GM21390 (cell line): ENCODE data around the gene IMMP2L.
A peak's percentile ranks its signal among the peaks of the same experiment; 100 is the strongest.
"Not testable (repeated sequence)": the region's sequence is repeated elsewhere in the genome, so short reads cannot be mapped to it uniquely, and the experiment has no call there.

Source experiments
- ATAC-seq: cut with Tn5 transposase; IDR thresholded peaks from one replicate; pipeline ENCODE4 v1.9.1; 2021; ENCODE audit not compliant: unreplicated experiment

The IMMP2L gene

GRCh38 chr7:111086532-111086931, 475.8 kb downstream of the IMMP2L start:
- ATAC-seq, result no peak

- ATAC-seq, result no peak
Measured at GRCh38 chr7:111085356-111085755, 476.9 kb downstream of the IMMP2L start.

- peak; percentile 97 for ATAC-seq
Measured at GRCh38 chr7:111083413-111083812, 478.9 kb downstream of the IMMP2L start.

DNA sequence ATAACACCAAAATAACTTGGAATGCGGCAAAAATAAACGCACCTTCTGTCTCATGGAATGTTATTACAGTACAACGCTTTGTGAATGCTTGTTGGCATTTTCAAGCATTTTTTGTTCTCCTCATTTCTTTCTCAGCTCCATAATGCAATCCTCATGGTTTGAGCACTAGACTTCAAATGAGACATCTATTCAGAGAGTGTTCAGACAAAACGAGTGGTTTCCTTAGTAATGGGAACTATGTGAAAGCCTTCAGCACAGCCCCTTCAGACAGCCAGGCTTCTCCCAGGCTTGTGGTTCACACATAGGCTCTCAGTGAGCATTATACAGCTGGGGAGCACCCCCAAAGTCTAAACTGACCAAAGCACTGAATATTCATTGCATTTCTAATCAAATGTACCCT, 479.9 kb downstream of the IMMP2L start:
- no peak for ATAC-seq

DNA sequence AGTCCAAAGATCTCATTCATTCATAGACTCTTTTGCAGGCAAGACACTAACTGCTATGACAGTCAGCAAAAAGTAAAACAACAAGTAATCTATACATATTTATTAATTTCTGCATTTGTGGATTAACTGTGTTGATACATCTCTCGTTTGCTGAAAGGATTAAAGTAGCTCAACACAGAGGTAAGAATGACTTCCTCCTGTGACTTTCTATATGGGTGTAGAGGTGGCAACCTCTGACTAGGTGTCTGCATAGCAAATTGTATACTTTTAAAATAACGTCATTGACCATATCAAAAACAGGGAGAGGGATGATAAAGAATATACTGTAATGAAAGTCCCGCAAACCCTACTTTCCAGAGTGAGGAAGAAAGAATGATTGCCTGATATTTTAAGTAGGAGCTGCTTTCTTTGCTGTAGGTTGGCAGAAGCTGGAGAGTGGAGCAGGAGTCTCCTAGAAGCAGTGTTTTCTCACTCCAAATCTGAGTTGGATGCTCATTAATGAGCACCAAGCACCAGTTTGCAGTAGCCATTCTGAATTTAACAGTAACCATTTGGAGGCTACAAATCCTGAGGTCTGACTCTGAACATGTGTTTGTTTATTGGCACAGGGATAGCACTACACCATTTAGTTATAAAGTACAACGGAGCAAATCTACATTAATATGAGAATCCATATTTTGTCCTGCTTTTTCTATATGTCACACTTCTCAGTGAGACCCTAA, 480.6 kb downstream of the IMMP2L start:
- ATAC-seq, result no peak

DNA sequence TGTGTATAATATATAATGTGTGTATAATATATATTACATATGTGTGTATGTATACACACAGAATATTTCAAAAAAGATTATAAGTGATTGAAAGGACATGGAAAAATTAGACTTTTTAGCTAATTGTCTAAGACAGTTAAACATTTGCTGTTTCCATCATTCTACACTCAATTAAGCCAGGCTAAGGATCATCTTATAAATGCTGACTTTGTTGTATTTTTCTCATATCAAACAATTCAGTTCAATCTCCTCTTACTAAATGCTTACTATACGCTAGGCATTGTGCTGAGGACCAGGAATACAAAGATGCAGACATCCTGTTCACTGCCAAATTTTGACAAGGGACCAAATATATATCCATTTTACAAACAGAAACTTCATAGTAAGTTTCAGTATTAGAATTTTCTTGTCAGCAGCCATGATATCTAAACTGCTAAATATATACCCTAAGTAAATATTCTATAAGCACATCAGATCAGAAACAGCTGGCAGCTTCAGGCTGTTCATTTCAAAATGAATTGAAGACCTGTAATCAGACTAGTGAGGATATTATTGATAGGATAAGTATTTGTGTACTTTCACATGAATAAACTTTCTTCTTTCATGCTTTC, 481.7 kb downstream of the IMMP2L start:
- ATAC-seq, result no peak

GRCh38 chr7:111077001-111077400, 485.3 kb downstream of the IMMP2L start:
- ATAC-seq, result no peak

- ATAC-seq, result no peak
Measured at GRCh38 chr7:111076205-111076604, 486.1 kb downstream of the IMMP2L start.

GRCh38 chr7:111075498-111075897, 486.8 kb downstream of the IMMP2L start:
- no peak for ATAC-seq

DNA sequence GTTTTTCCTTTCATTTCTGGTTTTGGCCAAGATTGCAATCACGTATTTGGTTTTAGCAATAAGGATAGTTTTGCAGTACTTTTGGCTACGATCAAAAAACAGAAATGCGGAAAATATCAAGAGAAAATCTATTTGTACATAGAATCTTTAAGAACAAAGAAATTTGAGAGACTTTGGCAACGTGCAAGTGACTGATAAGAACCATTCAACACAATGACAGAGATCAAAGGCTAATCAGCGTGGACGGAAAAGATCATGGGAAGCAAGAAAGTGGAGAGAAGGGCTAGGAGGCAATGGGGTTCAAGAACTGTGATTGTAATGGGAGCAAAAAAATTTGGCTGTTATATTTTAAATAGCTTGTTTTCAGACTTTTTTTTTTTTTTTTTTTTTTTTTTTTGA, 487.5 kb downstream of the IMMP2L start:
- ATAC-seq, result no peak

GRCh38 chr7:111074071-111074747, 488.1 kb downstream of the IMMP2L start:
- no peak for ATAC-seq

- not testable (repeated sequence) for ATAC-seq
Measured at GRCh38 chr7:111072658-111073057, 489.6 kb downstream of the IMMP2L start.

GRCh38 chr7:111071556-111071955, 490.7 kb downstream of the IMMP2L start:
- ATAC-seq, result no peak

DNA sequence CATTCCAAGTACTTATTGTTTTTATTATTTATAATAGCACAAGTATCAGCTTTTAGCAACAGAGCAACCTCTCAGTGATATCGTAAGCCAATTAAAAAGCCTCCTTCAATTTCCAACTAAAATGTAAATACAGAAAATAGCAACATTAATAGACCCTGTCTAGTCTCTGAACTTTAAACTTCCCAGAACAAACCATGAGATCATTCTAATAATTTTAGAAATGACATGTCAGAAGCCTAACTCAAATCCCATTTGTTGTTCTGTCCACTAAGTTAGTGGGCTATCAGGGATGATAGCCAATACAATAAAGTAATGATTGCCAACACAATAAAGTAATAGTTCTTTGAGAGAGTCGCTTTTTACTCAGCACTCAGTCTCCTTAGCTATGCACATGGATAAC, 493.7 kb downstream of the IMMP2L start:
- no peak for ATAC-seq

GRCh38 chr7:111067682-111068081, 494.6 kb downstream of the IMMP2L start:
- ATAC-seq, result no peak

- ATAC-seq, result no peak
Measured at GRCh38 chr7:111067251-111067650, 495.0 kb downstream of the IMMP2L start.

DNA sequence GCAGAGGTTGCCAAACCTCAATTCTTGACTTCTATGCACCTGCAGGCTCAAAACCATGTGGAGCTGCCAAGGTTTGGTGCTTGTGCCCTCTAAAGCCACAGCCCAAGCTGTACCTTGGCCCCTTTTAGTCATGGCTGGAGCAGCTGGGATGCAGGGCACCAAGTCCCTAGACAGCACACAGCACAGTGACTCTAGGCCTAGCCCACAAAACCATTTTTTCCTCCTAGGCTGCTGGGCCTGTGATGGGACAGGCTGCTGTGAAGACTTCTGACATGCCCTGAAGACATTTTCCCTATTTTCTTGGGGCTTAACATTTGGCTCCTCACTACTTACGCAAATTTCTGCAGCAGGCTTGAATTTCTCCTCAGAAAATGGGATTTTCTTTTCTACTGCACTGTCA, 499.1 kb downstream of the IMMP2L start:
- no peak for ATAC-seq

DNA sequence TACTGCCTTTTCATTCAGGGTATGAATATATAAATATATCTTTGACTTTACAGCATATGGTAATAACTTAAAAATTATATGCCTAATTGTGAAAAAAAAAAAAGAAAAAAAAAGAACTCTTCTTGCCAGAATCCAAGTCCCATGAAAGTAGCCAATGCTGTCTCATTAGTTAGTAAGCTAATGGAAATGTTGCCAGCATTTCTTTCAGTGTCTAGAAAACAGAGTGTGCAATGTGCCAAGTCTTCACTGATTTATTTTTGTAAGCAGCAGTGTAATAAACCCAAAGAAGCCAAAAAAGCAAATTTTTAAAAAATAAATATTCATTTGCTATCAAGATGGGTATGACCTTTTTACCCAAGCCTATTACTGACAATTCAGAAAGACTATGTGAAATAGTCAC, 502.5 kb downstream of the IMMP2L start:
- ATAC-seq, result no peak

DNA sequence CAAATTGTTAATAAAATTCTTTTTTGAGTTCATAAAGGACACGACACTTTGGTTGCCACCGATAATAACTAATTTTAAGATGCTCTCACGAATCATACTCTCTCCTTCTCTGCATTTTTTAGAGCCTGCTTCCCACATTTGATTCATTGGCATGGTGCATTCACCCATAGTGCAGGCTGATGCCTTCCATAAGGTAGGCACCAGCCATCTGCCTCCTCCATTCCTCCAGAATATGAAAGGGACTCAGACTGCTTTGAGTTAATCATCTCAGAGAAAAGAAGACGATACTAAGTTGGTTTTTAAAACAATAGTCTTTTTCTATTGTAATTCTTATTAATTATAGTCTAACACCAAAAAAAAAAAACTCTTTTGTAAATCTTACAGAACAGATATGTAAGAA, 505.2 kb downstream of the IMMP2L start:
- ATAC-seq, result no peak

- ATAC-seq, result no peak
Measured at GRCh38 chr7:111056371-111056770, 505.9 kb downstream of the IMMP2L start.

DNA sequence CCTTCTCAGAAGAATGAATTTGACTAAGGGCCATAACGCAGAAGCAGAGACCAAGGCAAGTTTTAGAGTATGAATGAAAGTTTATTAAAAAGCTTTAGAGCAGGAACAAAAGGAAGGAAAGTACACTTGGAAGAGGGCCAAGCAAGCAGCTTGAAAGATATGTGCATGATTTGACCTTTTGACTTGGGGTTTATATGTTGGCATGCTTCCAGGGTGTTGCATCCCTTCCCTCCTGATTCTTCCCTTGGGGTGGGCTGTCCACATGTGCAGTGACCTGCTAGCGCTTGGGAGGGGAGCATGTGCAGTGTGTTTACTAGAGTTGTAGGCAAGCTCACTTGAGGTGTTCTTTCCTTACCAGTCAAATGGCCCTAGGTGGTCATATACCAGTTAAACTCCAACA, 509.3 kb downstream of the IMMP2L start:
- no peak for ATAC-seq

DNA sequence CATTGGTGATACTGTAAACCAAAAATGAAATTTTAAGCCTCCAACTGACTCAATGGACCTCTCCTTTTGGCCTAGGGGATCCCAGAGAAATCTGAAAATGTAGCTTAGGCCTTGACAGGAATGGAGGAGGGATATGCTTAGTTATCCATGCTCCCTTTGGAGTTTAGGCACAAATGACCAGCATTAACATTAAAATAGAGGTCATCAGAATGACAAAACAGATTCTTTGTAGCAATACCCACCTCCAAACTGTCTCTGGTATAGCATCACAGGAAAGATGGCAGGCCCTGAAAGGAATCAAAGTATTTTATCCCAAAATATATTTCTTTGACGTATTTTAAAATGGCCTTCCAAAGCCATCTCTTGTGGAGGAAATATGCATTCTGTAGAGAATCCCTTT, 510.5 kb downstream of the IMMP2L start:
- no peak for ATAC-seq
